K562 (cell line): Measurements from ENCODE around the gene AGGF1. TPM values are rescaled to one million over a fixed set of nuclear protein-coding genes. Genes with fewer than 3 reads are reported as not detected.
"Not testable (repeated sequence)": the region's sequence is repeated elsewhere in the genome, so short reads cannot be mapped to it uniquely, and the experiment has no call there.

Source experiments
- ATAC-seq: fragments of 200-7000 bp; cut with Tn5 transposase; 3 replicates; pipeline ENCODE4 v1.9.1; 2020; ENCODE audit warnings: moderate library complexity
- BruUV-seq: library from RNA; stranded (reverse); fragments of 400-500 nt; replicated peaks from 2 replicates; lab custom pipeline; 2021; lab: Mats Ljungman, UMichigan
- CTCF ChIA-PET: fragments of 300-600 bp; formaldehyde crosslinking; extraction: SDS; loops from one replicate; lab custom pipeline; 2021; ENCODE audit warnings: low intra/inter-chr PET ratio; lab: Yijun Ruan, JAX
- POLR2A ChIA-PET: fragments of 300-600, 350-650 bp; sonication (Branson Sonifier 250); formaldehyde crosslinking; extraction: SDS; loops from one replicate; lab custom pipeline; 2021; ENCODE audit warnings: antibody characterized with exemption, inconsistent platforms; lab: Yijun Ruan, JAX
- DNase-seq, 4 experiments: peaks; one replicate each; pipeline versions ENCODE4 v3.0.0 to v3.0.0-alpha.2; 2011 to 2018; ENCODE audit warnings: low spot score in 3 of 4, mixed read lengths in 3 of 4; ENCODE audit errors: extremely low read depth in 1 of 4
- FAIRE-seq: peaks from 2 replicates; lab custom pipeline; 2011; peaks lifted over from hg19 to GRCh38; lab: Jason Lieb, UNC
- H2AFZ ChIP-seq: 2 replicates; pipeline ENCODE4 v1.6.0; 2011; ENCODE audit warnings: low read depth, low read length, control low read depth, inconsistent platforms
- H3K27ac ChIP-seq: fragments of 200-600 bp; 3 replicates; pipeline ENCODE4 v1.8.0; 2011; ENCODE audit warnings: low read depth, mild to moderate bottlenecking, control low read depth, inconsistent platforms, low read length, moderate library complexity, mixed read lengths; ENCODE audit errors: extremely low read depth
- H3K27me3 ChIP-seq, 2 experiments: fragments of 300-600 bp in 1 of 2; 2 replicates in 1 of 2; 3 replicates in 1 of 2; pipeline versions ENCODE4 v1.6.0 to v1.8.0; 2011; ENCODE audit warnings: inconsistent platforms in 2 of 2, low read length in 2 of 2, mild to moderate bottlenecking in 1 of 2, mixed read lengths in 1 of 2, moderate library complexity in 1 of 2; ENCODE audit not compliant: control insufficient read depth in 2 of 2, insufficient read depth in 2 of 2
- H3K36me3 ChIP-seq: fragments of 300-600 bp; 3 replicates; pipeline ENCODE4 v1.8.0; 2011; ENCODE audit warnings: mild to moderate bottlenecking, low read length, inconsistent platforms; ENCODE audit not compliant: control insufficient read depth, insufficient read depth
- H3K4me1 ChIP-seq, 2 experiments: fragments of 200-600 bp in 1 of 2; replicated peaks in 1 of 2; 2 replicates in 1 of 2; 3 replicates in 1 of 2; pipeline versions ENCODE4 v1.5.1 to v1.8.0; 2011; ENCODE audit warnings: inconsistent platforms in 2 of 2, low read length in 2 of 2, mild to moderate bottlenecking in 1 of 2, mixed read lengths in 1 of 2, moderate library complexity in 1 of 2; ENCODE audit not compliant: control insufficient read depth in 2 of 2, insufficient read depth in 2 of 2
- H3K4me2 ChIP-seq: 2 replicates; pipeline ENCODE4 v1.6.1; 2011; ENCODE audit warnings: low read length, control low read depth, inconsistent platforms, mixed read lengths; ENCODE audit not compliant: insufficient read depth
- H3K4me3 ChIP-seq: fragments of 200-600 bp; sonication (generic), shearing (Covaris generic); 2 replicates; pipeline ENCODE4 v1.5.1; 2016; ENCODE audit warnings: control low read depth, inconsistent platforms
- H3K79me2 ChIP-seq: fragments of 200-600 bp; 3 replicates; pipeline ENCODE4 v1.8.0; 2011; ENCODE audit warnings: low read length, inconsistent platforms; ENCODE audit not compliant: control insufficient read depth, insufficient read depth
- H3K9ac ChIP-seq, 2 experiments: 2 replicates each; pipeline versions ENCODE4 v1.6.0 to v1.6.1; 2011; ENCODE audit warnings: low read depth in 2 of 2, low read length in 2 of 2, control low read depth in 1 of 2, inconsistent platforms in 1 of 2, mild to moderate bottlenecking in 1 of 2, mixed read lengths in 1 of 2; ENCODE audit not compliant: insufficient read depth in 1 of 2
- H3K9me1 ChIP-seq: one replicate; pipeline ENCODE4 v1.6.0; 2011; ENCODE audit warnings: inconsistent platforms, mild to moderate bottlenecking, low read length, moderate library complexity; ENCODE audit not compliant: control insufficient read depth, insufficient read depth
- H3K9me3 ChIP-seq: replicated peaks from 2 replicates; pipeline ENCODE4 v1.5.1; 2011; ENCODE audit warnings: low read depth, low read length, inconsistent platforms; ENCODE audit not compliant: control insufficient read depth, insufficient read depth
- H4K20me1 ChIP-seq: replicated peaks from 2 replicates; pipeline ENCODE4 v1.6.1; 2011; ENCODE audit warnings: low read length, inconsistent platforms, mixed read lengths; ENCODE audit not compliant: control insufficient read depth, insufficient read depth
- BCOR ChIP-seq: fragments of 450-650 bp; IDR thresholded peaks from 2 replicates; pipeline ENCODE4 v1.6.1; 2016
- CTBP1 ChIP-seq: fragments of 450-650 bp; IDR thresholded peaks from 2 replicates; pipeline ENCODE4 v1.6.1; 2016; ENCODE audit warnings: borderline replicate concordance
- ERF ChIP-seq: fragments of 450-650 bp; formaldehyde crosslinking; IDR thresholded peaks from 2 replicates; pipeline ENCODE4 v1.4.0; 2020; ENCODE audit warnings: mild to moderate bottlenecking, mixed read lengths
- HMG20A ChIP-seq: fragments of 450-650 bp; formaldehyde crosslinking; conservative IDR thresholded peaks from 2 replicates; pipeline ENCODE4 v1.4.0; 2020; ENCODE audit warnings: mild to moderate bottlenecking, mixed read lengths
- SETDB1 ChIP-seq: IDR thresholded peaks from one replicate; pipeline ENCODE4 v1.6.1; 2012; ENCODE audit warnings: low read length, control low read depth, inconsistent platforms
- SRSF7 ChIP-seq: fragments of 200-400 bp; formaldehyde crosslinking; optimal IDR thresholded peaks from 2 replicates; pipeline ENCODE3; 2017; ENCODE audit warnings: mild to moderate bottlenecking, low read depth, low read length
- STAT5A ChIP-seq: IDR thresholded peaks from 2 replicates; pipeline ENCODE4 v1.6.1; 2012; ENCODE audit warnings: low read length, inconsistent platforms, borderline replicate concordance
- ZNF146 ChIP-seq: IDR thresholded peaks from one replicate; pipeline ENCODE4 v1.6.1; 2018; ENCODE audit warnings: missing compliant biosample characterization; ENCODE audit not compliant: unreplicated experiment
- WGBS: fragments of 100-300 bp; shearing (Covaris generic); methylation state at CpG from one replicate; pipeline ENCODE4 v1.1.6; 2016; ENCODE audit warnings: low coverage, mixed read lengths; ENCODE audit not compliant: insufficient coverage; ENCODE audit errors: missing lambda C conversion rate; 5-methylcytosine and 5-hydroxymethylcytosine counted together
- in situ Hi-C: fragments of 300-500 bp; cut with MboI; formaldehyde crosslinking; loops from 4 replicates; pipeline ENCODE4 v1.15.0; 2018; ENCODE audit warnings: inconsistent platforms, mixed read lengths
- intact Hi-C: fragments of 100-400 bp; cut with micrococcal nuclease; formaldehyde crosslinking; loops from 2 replicates; pipeline ENCODE4 v1.14.2; 2022
- polyA plus RNA-seq, 8 experiments: library from polyadenylated mRNA; depleted of rRNA in 4 of 8; stranded (reverse) in 5 of 8; unstranded in 3 of 8; fragments of >200 nt; fragmentation: Nextera tagmentation in 2 of 8; fragmentation: Illumina TruSeq in 1 of 8; extraction: Ambion mirVana in 2 of 8; extraction: Trizol in 1 of 8; gene quantifications; 2 replicates each; pipeline versions ENCODE4 v1.2.1 to v1.2.3, GENCODE V29; 2011 to 2014; ENCODE audit warnings: inconsistent platforms in 1 of 8, missing spikeins in 1 of 8
- total RNA-seq, 7 experiments: library from RNA; depleted of rRNA in 6 of 7; stranded (reverse); fragments of >200 nt in 6 of 7; fragmentation: Illumina TruSeq in 2 of 7; extraction: Trizol in 2 of 7; gene quantifications; 2 replicates each; pipeline versions ENCODE4 v1.2.1 to v1.2.3, GENCODE V29; 2011 to 2021; ENCODE audit warnings: low replicate concordance in 1 of 7

The AGGF1 gene
- total and polyA plus RNA-seq, 9 of the 15 experiments (the other 6 are each of a cell fraction or from before 2014, with no cell fraction given): 5.2 to 20.4 (median 13.4) TPM

- no peak for TF ChIP-seq HMG20A (CRISPR knock-in tag)
- no peak for TF ChIP-seq SRSF7
- TF ChIP-seq CTBP1: no peak
- TF ChIP-seq BCOR: no peak
- TF ChIP-seq STAT5A: no peak
- no peak for TF ChIP-seq SETDB1
- TF ChIP-seq ERF (CRISPR knock-in tag): no peak
- Histone ChIP-seq H3K79me2 (no peaks in the 10 kb centered on the region), H3K9ac (no peak overlapping the region), H3K36me3 (no peaks in the 10 kb centered on the region), H3K9me3 (no peaks in the 10 kb centered on the region), H3K4me2 (no peak overlapping the region), H3K4me3 (no peak overlapping the region), H3K27ac (no peak overlapping the region), H3K4me1 (no peaks in the 10 kb centered on the region), H2AFZ (no peak overlapping the region), H4K20me1 (no peaks in the 10 kb centered on the region), H3K9me1 (no peaks in the 10 kb centered on the region), H3K27me3 (peaks cover 4% of the 10 kb centered on the region in 2 experiments; a peak in 2 of 5 replicates)
- in situ Hi-C loops: no loop called here
- no peak for DNase-seq
- BruUV-seq: no TSS peak
- WGBS: 9% methylated on average over 6 of the region's 6 CpGs
- FAIRE-seq: no peak
- no peak for ATAC-seq
- intact Hi-C loops: no loop called here
- ChIA-PET CTCF (no interaction called here), POLR2A (no interaction called here)
Measured at GRCh38 chr5:76994337-76994736, 35.9 kb upstream of the AGGF1 start.

DNA sequence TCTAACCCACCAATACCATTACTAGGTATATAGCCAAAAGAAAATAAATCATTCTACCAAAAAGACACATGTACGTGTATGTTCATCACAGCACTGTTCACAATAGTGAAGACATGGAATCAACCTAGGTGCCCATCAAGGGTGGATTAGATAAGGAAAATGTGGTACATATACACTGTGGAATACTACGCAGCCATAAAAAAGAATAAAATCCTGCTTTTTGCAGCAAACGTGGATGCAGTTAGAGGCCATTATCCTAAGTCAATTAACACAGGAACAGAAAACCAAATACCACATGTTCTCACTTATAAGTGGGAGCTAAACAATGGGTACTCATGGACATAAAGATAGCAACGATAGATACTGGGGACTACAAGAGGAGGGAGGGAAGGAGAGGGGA lies 32.0 kb upstream of the AGGF1 start:
- H3K9ac ChIP-seq, H3K4me1 ChIP-seq, H3K79me2 ChIP-seq, H4K20me1 ChIP-seq, POLR2A ChIA-PET, in situ Hi-C loops, CTCF ChIA-PET, H3K9me1 ChIP-seq, H2AFZ ChIP-seq, BruUV-seq, DNase-seq, FAIRE-seq, H3K4me2 ChIP-seq, intact Hi-C loops, H3K36me3 ChIP-seq, H3K4me3 ChIP-seq, ATAC-seq, H3K27ac ChIP-seq, H3K9me3 ChIP-seq: not testable (repeated sequence)
- 2% methylated on average over 4 of the region's 4 CpGs for WGBS
- peak; percentile 55 for TF ChIP-seq ZNF146
- peaks cover 5 to 18% of the 10 kb centered on the region in 2 experiments; a peak in 4 of 5 replicates for H3K27me3 ChIP-seq
